Endothelial cell of umbilical vein (primary cell): ENCODE data around the gene A3GALT2.

Experiments
- EZH2 ChIP-seq: IDR thresholded peaks from 2 replicates; pipeline ENCODE4 v1.6.1; 2012; ENCODE audit warnings: borderline replicate concordance, low read depth, mild to moderate bottlenecking, moderate library complexity, low read length, inconsistent platforms; ENCODE audit not compliant: severe bottlenecking
- FOS ChIP-seq: IDR thresholded peaks from 2 replicates; pipeline ENCODE4 v1.6.1; 2011; ENCODE audit warnings: mild to moderate bottlenecking, low read length, moderate library complexity, borderline replicate concordance; ENCODE audit not compliant: insufficient read depth
- GATA2 ChIP-seq: IDR thresholded peaks from 2 replicates; pipeline ENCODE4 v1.7.0; 2011; ENCODE audit warnings: low read depth, mild to moderate bottlenecking, moderate library complexity, mixed read lengths, low read length; ENCODE audit not compliant: insufficient read length, insufficient read depth
- MYC ChIP-seq: IDR thresholded peaks from one replicate; pipeline ENCODE4 v1.6.1; 2011; ENCODE audit warnings: mild to moderate bottlenecking, low read depth, low read length
- POLR2A ChIP-seq: IDR thresholded peaks from 2 replicates; pipeline ENCODE4 v1.6.1; 2012; ENCODE audit warnings: low read depth, mild to moderate bottlenecking, control low read depth, low read length
- POLR2AphosphoS5 ChIP-seq: IDR thresholded peaks from 2 replicates; pipeline ENCODE4 v1.6.1; 2012; ENCODE audit warnings: low read depth, mild to moderate bottlenecking, control low read depth, low read length, moderate library complexity; ENCODE audit not compliant: insufficient read depth
- TF ChIP-seq, protein P1 (sequence below), 2 donors: IDR thresholded peaks; 1 replicate in 1 of 2; 2 replicates in 1 of 2; pipeline ENCODE4 v1.5.1; 2011; ENCODE audit warnings: low read length in 2 of 2, mild to moderate bottlenecking in 2 of 2, moderate library complexity in 2 of 2, control low read depth in 1 of 2, inconsistent platforms in 1 of 2, low read depth in 1 of 2; ENCODE audit not compliant: insufficient read depth in 1 of 2; ENCODE audit errors: extremely low read depth in 1 of 2
- TF ChIP-seq, protein P2 (sequence below): IDR thresholded peaks from 2 replicates; pipeline ENCODE4 v1.6.1; 2011; ENCODE audit not compliant: insufficient read depth, insufficient read length

DNA sequence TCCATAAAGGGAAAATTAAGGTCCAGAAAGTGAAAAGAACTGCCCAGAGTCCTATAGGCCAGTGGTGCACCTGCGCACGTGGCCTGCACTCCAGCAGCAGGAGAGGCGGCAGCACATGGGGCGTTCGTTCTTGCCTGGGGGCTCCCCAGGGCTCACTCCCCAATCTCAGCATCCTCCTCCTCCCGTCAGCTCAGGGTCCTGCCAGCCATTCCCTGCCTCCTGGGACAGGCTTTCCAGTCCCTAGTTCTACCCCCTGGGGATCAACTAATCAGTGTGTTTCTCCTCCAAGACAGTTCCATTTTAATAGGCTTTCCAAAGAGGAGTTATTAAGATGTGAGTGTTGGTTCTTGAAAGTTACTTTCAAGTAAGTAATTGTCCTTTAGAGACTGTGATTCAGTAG is 1.2 kb upstream of the A3GALT2 start:
- no peak for TF ChIP-seq POLR2A
- TF ChIP-seq, protein P1, sequence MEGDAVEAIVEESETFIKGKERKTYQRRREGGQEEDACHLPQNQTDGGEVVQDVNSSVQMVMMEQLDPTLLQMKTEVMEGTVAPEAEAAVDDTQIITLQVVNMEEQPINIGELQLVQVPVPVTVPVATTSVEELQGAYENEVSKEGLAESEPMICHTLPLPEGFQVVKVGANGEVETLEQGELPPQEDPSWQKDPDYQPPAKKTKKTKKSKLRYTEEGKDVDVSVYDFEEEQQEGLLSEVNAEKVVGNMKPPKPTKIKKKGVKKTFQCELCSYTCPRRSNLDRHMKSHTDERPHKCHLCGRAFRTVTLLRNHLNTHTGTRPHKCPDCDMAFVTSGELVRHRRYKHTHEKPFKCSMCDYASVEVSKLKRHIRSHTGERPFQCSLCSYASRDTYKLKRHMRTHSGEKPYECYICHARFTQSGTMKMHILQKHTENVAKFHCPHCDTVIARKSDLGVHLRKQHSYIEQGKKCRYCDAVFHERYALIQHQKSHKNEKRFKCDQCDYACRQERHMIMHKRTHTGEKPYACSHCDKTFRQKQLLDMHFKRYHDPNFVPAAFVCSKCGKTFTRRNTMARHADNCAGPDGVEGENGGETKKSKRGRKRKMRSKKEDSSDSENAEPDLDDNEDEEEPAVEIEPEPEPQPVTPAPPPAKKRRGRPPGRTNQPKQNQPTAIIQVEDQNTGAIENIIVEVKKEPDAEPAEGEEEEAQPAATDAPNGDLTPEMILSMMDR (IDR thresholded peaks at IDR 0.05; ENCODE audit: extremely low read depth in 1 of 2, insufficient read depth in 1 of 2, low read depth in 1 of 2, low read length in 2 of 2) = no peak
- TF ChIP-seq FOS = no peak
- TF ChIP-seq POLR2AphosphoS5 = no peak
- TF ChIP-seq MYC = no peak
- TF ChIP-seq, protein P2, sequence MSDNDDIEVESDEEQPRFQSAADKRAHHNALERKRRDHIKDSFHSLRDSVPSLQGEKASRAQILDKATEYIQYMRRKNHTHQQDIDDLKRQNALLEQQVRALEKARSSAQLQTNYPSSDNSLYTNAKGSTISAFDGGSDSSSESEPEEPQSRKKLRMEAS = no peak
- TF ChIP-seq EZH2 = no peak
- no peak for TF ChIP-seq GATA2
